WTC11 (cell line): Measurements from ENCODE around the gene GABBR2. TPM values are rescaled to one million over a fixed set of nuclear protein-coding genes. Genes with fewer than 3 reads are reported as not detected.

Experiments used
- ATAC-seq: fragments of 200-7000 bp; cut with Tn5 transposase; 2 replicates; pipeline ENCODE4 v1.10.0; 2021; ENCODE audit warnings: mild to moderate bottlenecking, moderate library complexity
- CTCF ChIA-PET: fragments of 300-600 bp; sonication (Branson Sonifier 250); formaldehyde crosslinking; loops from one replicate; lab custom pipeline; 2021; ENCODE audit warnings: antibody characterized with exemption; lab: Charles Lee
- POLR2A ChIA-PET: fragments of 350-600 bp; sonication (Branson Sonifier 250); formaldehyde crosslinking; loops from one replicate; lab custom pipeline; 2021; ENCODE audit warnings: antibody characterized with exemption; lab: Charles Lee
- DNase-seq: peaks from one replicate; pipeline ENCODE4 v3.0.0; 2021; ENCODE audit warnings: low spot score
- H3K27ac Mint-ChIP-seq: 2 replicates; pipeline ENCODE4 v1.8.0; 2021; ENCODE audit warnings: mixed read lengths
- H3K27me3 Mint-ChIP-seq: 2 replicates; pipeline ENCODE4 v1.8.0; 2021; ENCODE audit warnings: low read depth, mild to moderate bottlenecking, moderate library complexity, mixed read lengths
- H3K36me3 Mint-ChIP-seq: 2 replicates; pipeline ENCODE4 v1.8.0; 2021; ENCODE audit warnings: mixed read lengths
- H3K4me1 Mint-ChIP-seq: 2 replicates; pipeline ENCODE4 v1.8.0; 2022; ENCODE audit warnings: mixed read lengths
- H3K4me3 Mint-ChIP-seq: 2 replicates; pipeline ENCODE4 v1.8.0; 2021; ENCODE audit warnings: mild to moderate bottlenecking, moderate library complexity, mixed read lengths
- H3K9me3 Mint-ChIP-seq: 2 replicates; pipeline ENCODE4 v1.8.0; 2021; ENCODE audit warnings: mixed read lengths
- CTCF ChIP-seq: fragments of 200-600 bp; IDR thresholded peaks from 2 replicates; pipeline ENCODE4 v1.8.0; 2022; ENCODE audit warnings: antibody characterized with exemption
- E2F1 ChIP-seq: sonication (generic); formaldehyde crosslinking; IDR thresholded peaks from 2 replicates; pipeline ENCODE4 v1.8.0; 2022; ENCODE audit warnings: mild to moderate bottlenecking, missing genetic modification reagents
- ETV6 ChIP-seq: sonication (generic); formaldehyde crosslinking; IDR thresholded peaks from 2 replicates; pipeline ENCODE4 v1.8.1; 2022; ENCODE audit warnings: mild to moderate bottlenecking, missing genetic modification reagents
- FOXK1 ChIP-seq: sonication (generic); formaldehyde crosslinking; IDR thresholded peaks from 2 replicates; pipeline ENCODE4 v1.8.0; 2022; ENCODE audit warnings: mild to moderate bottlenecking, moderate library complexity, missing genetic modification reagents
- GTF2I ChIP-seq: fragments of 250-450 bp; sonication (Bioruptor Pico); conservative IDR thresholded peaks from 2 replicates; pipeline ENCODE4 v1.4.0; 2021; ENCODE audit warnings: mild to moderate bottlenecking
- HMGXB4 ChIP-seq: sonication (generic); formaldehyde crosslinking; IDR thresholded peaks from 2 replicates; pipeline ENCODE4 v1.8.1; 2023; ENCODE audit warnings: mild to moderate bottlenecking, moderate library complexity, missing genetic modification reagents
- MAX ChIP-seq: sonication (generic); formaldehyde crosslinking; IDR thresholded peaks from 2 replicates; pipeline ENCODE4 v1.8.0; 2022; ENCODE audit warnings: mild to moderate bottlenecking, missing genetic modification reagents
- MYBL2 ChIP-seq: sonication (generic); formaldehyde crosslinking; IDR thresholded peaks from 2 replicates; pipeline ENCODE4 v1.8.1; 2023; ENCODE audit warnings: mild to moderate bottlenecking, moderate library complexity, missing genetic modification reagents
- RORB ChIP-seq: fragments of 250-450 bp; sonication (Bioruptor Pico); IDR thresholded peaks from 2 replicates; pipeline ENCODE4 v1.9.0; 2021; ENCODE audit warnings: mild to moderate bottlenecking
- SMAD3 ChIP-seq: sonication (generic); formaldehyde crosslinking; IDR thresholded peaks from 2 replicates; pipeline ENCODE4 v1.8.0; 2022; ENCODE audit warnings: missing genetic modification reagents, mild to moderate bottlenecking, borderline replicate concordance
- ZNF121 ChIP-seq: sonication (generic); formaldehyde crosslinking; IDR thresholded peaks from 2 replicates; pipeline ENCODE4 v1.8.0; 2023; ENCODE audit warnings: missing genetic modification reagents
- ZNF232 ChIP-seq: sonication (generic); formaldehyde crosslinking; IDR thresholded peaks from 2 replicates; pipeline ENCODE4 v1.8.0; 2022; ENCODE audit warnings: mild to moderate bottlenecking, missing genetic modification reagents
- ZNF423 ChIP-seq: fragments of 250-450 bp; sonication (Bioruptor Pico); IDR thresholded peaks from 2 replicates; pipeline ENCODE4 v2.1.2; 2022; ENCODE audit warnings: mild to moderate bottlenecking, moderate library complexity
- ZNF671 ChIP-seq: fragments of 250-450 bp; sonication (Bioruptor Pico); IDR thresholded peaks from 2 replicates; pipeline ENCODE4 v1.8.0; 2021; ENCODE audit warnings: mild to moderate bottlenecking
- total RNA-seq: library from RNA; stranded (reverse); gene quantifications from 3 replicates; pipeline ENCODE4 v1.2.3, GENCODE V29; 2021
- TF ChIP-seq, protein P1 (sequence below): fragments of 250-450 bp; sonication (Bioruptor Pico); IDR thresholded peaks from 2 replicates; pipeline ENCODE4 v1.9.0; 2021; ENCODE audit warnings: mild to moderate bottlenecking
- TF ChIP-seq, protein P2 (sequence below): fragments of 250-450 bp; sonication (Bioruptor Pico); IDR thresholded peaks from 2 replicates; pipeline ENCODE4 v1.8.0; 2021; ENCODE audit warnings: mild to moderate bottlenecking
- TF ChIP-seq, protein P3 (sequence below): sonication (generic); formaldehyde crosslinking; IDR thresholded peaks from 2 replicates; pipeline ENCODE4 v1.8.1; 2022; ENCODE audit warnings: missing genetic modification reagents, borderline replicate concordance

GABBR2 gene
- total RNA-seq, 1 experiment from 2014 or later: 0.92 TPM

GRCh38 chr9:98536542-98537173, 172.1 kb downstream of the GABBR2 start:
- CTCF ChIA-PET: interaction anchor here (0.6 to 2.2 kb wide), 74 partner anchors 8 to 399 kb away, joined by 3 to 36 read pairs (median 4); partner anchors contain the start of genes GABBR2 and TBC1D2
- peaks cover 4% of the 10 kb centered on the region; the same call in 1 of the 2 replicates for H3K9me3 Mint-ChIP-seq
- peak; percentile 93 for ATAC-seq
- H3K27ac Mint-ChIP-seq: no peak overlapping the region
- H3K36me3 Mint-ChIP-seq: no peaks in the 10 kb centered on the region
- 0 out of 2 replicates have a peak, but pooled peaks have one; percentile 22 for TF ChIP-seq MAX (CRISPR knock-in tag)
- TF ChIP-seq CTCF: peak; percentile 72
- no peak for TF ChIP-seq ZNF423 (CRISPR knock-in tag)
- POLR2A ChIA-PET: no interaction called here
- no peak overlapping the region for H3K4me3 Mint-ChIP-seq
- DNase-seq: peak; percentile 74
- no peaks in the 10 kb centered on the region; the same call in none of the 2 replicates for H3K27me3 Mint-ChIP-seq
- no peaks in the 10 kb centered on the region for H3K4me1 Mint-ChIP-seq

- POLR2A ChIA-PET: no interaction called here
- Mint-ChIP-seq H3K4me1 (no peaks in the 10 kb centered on the region), H3K27me3 (no peaks in the 10 kb centered on the region; the same call in none of the 2 replicates), H3K4me3 (no peak overlapping the region), H3K36me3 (no peaks in the 10 kb centered on the region)
- ATAC-seq: no peak
- no peak for DNase-seq
- TF ChIP-seq GTF2I (CRISPR knock-in tag) (no peak), ETV6 (CRISPR knock-in tag) (no peak), ZNF121 (CRISPR knock-in tag) (no peak), ZNF671 (CRISPR knock-in tag) (no peak), MYBL2 (CRISPR knock-in tag) (no peak)
- TF ChIP-seq, protein P1, sequence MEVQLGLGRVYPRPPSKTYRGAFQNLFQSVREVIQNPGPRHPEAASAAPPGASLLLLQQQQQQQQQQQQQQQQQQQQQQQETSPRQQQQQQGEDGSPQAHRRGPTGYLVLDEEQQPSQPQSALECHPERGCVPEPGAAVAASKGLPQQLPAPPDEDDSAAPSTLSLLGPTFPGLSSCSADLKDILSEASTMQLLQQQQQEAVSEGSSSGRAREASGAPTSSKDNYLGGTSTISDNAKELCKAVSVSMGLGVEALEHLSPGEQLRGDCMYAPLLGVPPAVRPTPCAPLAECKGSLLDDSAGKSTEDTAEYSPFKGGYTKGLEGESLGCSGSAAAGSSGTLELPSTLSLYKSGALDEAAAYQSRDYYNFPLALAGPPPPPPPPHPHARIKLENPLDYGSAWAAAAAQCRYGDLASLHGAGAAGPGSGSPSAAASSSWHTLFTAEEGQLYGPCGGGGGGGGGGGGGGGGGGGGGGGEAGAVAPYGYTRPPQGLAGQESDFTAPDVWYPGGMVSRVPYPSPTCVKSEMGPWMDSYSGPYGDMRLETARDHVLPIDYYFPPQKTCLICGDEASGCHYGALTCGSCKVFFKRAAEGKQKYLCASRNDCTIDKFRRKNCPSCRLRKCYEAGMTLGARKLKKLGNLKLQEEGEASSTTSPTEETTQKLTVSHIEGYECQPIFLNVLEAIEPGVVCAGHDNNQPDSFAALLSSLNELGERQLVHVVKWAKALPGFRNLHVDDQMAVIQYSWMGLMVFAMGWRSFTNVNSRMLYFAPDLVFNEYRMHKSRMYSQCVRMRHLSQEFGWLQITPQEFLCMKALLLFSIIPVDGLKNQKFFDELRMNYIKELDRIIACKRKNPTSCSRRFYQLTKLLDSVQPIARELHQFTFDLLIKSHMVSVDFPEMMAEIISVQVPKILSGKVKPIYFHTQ (CRISPR knock-in tag): no peak
- TF ChIP-seq, protein P2, sequence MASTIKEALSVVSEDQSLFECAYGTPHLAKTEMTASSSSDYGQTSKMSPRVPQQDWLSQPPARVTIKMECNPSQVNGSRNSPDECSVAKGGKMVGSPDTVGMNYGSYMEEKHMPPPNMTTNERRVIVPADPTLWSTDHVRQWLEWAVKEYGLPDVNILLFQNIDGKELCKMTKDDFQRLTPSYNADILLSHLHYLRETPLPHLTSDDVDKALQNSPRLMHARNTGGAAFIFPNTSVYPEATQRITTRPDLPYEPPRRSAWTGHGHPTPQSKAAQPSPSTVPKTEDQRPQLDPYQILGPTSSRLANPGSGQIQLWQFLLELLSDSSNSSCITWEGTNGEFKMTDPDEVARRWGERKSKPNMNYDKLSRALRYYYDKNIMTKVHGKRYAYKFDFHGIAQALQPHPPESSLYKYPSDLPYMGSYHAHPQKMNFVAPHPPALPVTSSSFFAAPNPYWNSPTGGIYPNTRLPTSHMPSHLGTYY (CRISPR knock-in tag): no peak
- TF ChIP-seq, all 79 proteins: peak for 0
- Mint-ChIP-seq H3K27ac (no peak overlapping the region), H3K9me3 (peaks cover 4% of the 10 kb centered on the region; the same call in 1 of the 2 replicates)
- CTCF ChIA-PET: no interaction called here
Measured at GRCh38 chr9:98533866-98534265, 174.9 kb downstream of the GABBR2 start.

- H3K4me1 Mint-ChIP-seq: no peaks in the 10 kb centered on the region
- ATAC-seq (no peak), DNase-seq (no peak)
- no peaks in the 10 kb centered on the region; the same call in none of the 2 replicates for H3K27me3 Mint-ChIP-seq
- peaks cover 4% of the 10 kb centered on the region; the same call in 1 of the 2 replicates for H3K9me3 Mint-ChIP-seq
- CTCF ChIA-PET: no interaction called here
- POLR2A ChIA-PET: no interaction called here
- no peaks in the 10 kb centered on the region for H3K36me3 Mint-ChIP-seq
- H3K27ac Mint-ChIP-seq: no peak overlapping the region
- H3K4me3 Mint-ChIP-seq: no peak overlapping the region
- TF ChIP-seq RORB (CRISPR knock-in tag): no peak
- TF ChIP-seq, protein P3, sequence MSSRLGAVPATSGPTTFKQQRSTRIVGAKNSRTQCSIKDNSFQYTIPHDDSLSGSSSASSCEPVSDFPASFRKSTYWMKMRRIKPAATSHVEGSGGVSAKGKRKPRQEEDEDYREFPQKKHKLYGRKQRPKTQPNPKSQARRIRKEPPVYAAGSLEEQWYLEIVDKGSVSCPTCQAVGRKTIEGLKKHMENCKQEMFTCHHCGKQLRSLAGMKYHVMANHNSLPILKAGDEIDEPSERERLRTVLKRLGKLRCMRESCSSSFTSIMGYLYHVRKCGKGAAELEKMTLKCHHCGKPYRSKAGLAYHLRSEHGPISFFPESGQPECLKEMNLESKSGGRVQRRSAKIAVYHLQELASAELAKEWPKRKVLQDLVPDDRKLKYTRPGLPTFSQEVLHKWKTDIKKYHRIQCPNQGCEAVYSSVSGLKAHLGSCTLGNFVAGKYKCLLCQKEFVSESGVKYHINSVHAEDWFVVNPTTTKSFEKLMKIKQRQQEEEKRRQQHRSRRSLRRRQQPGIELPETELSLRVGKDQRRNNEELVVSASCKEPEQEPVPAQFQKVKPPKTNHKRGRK (CRISPR knock-in tag): no peak
- TF ChIP-seq, protein P1 (CRISPR knock-in tag): no peak
- TF ChIP-seq ZNF232 (CRISPR knock-in tag): no peak
- no peak for TF ChIP-seq MYBL2 (CRISPR knock-in tag)
- no peak for TF ChIP-seq E2F1 (CRISPR knock-in tag)
- TF ChIP-seq HMGXB4 (CRISPR knock-in tag): no peak
- TF ChIP-seq FOXK1 (CRISPR knock-in tag): no peak
- TF ChIP-seq SMAD3 (CRISPR knock-in tag): no peak
Measured at GRCh38 chr9:98533132-98533531, 175.6 kb downstream of the GABBR2 start.
